Activated CD4-positive, alpha-beta T cell treated with anti-CD3 and anti-CD28 coated beads, Interleukin-2, Interleukin-4, amounts not matched to agents 100 ng/mL and 50 ng/mL, durations not matched to agents 16 hours and 8 hours (primary cell): Measurements from ENCODE around the gene SLC22A15.

Experiments
- DNase-seq: peaks from one replicate; pipeline ENCODE4 v3.0.0-alpha.2; 2020; ENCODE audit warnings: low spot score

SLC22A15 gene

GRCh38 chr1:116104667-116105066, 128.4 kb downstream of the SLC22A15 start:
- DNase-seq = no peak

- DNase-seq = no peak
Observed at GRCh38 chr1:116105996-116106395, 129.7 kb downstream of the SLC22A15 start.

GRCh38 chr1:116106646-116107045, 130.3 kb downstream of the SLC22A15 start:
- DNase-seq = no peak

- DNase-seq = no peak
Observed at GRCh38 chr1:116107371-116107770, 131.1 kb downstream of the SLC22A15 start.

- DNase-seq = no peak
Observed at GRCh38 chr1:116110567-116111523, 134.5 kb downstream of the SLC22A15 start, which contains the start of gene MAB21L3. TSS of gene MAB21L3 (plus strand) at chr1:116111399. CDS start at chr1:116112616, 1,217 bp downstream.

GRCh38 chr1:116111524-116112021, 135.3 kb downstream of the SLC22A15 start:
- no peak for DNase-seq

- no peak for DNase-seq
Observed at GRCh38 chr1:116112388-116113140, 136.3 kb downstream of the SLC22A15 start.

- no peak for DNase-seq
Observed at GRCh38 chr1:116113615-116114014, 137.3 kb downstream of the SLC22A15 start.

GRCh38 chr1:116115476-116116439, 139.4 kb downstream of the SLC22A15 start:
- DNase-seq = no peak

- DNase-seq = no peak
Observed at GRCh38 chr1:116118471-116118870, 142.2 kb downstream of the SLC22A15 start.
